Stimulated activated CD8-positive, alpha-beta memory T cell treated with anti-CD3 and anti-CD28 coated beads, Interleukin-15, amount 100 ng/mL, for 24 hours (primary cell): ENCODE results near the gene HACE1.
"Not testable (repeated sequence)": the region's sequence is repeated elsewhere in the genome, so short reads cannot be mapped to it uniquely, and the experiment has no call there.

ENCODE experiments used
- DNase-seq: peaks from one replicate; pipeline ENCODE4 v3.0.0-alpha.2; 2020; ENCODE audit warnings: low read depth

HACE1 gene, protein sequence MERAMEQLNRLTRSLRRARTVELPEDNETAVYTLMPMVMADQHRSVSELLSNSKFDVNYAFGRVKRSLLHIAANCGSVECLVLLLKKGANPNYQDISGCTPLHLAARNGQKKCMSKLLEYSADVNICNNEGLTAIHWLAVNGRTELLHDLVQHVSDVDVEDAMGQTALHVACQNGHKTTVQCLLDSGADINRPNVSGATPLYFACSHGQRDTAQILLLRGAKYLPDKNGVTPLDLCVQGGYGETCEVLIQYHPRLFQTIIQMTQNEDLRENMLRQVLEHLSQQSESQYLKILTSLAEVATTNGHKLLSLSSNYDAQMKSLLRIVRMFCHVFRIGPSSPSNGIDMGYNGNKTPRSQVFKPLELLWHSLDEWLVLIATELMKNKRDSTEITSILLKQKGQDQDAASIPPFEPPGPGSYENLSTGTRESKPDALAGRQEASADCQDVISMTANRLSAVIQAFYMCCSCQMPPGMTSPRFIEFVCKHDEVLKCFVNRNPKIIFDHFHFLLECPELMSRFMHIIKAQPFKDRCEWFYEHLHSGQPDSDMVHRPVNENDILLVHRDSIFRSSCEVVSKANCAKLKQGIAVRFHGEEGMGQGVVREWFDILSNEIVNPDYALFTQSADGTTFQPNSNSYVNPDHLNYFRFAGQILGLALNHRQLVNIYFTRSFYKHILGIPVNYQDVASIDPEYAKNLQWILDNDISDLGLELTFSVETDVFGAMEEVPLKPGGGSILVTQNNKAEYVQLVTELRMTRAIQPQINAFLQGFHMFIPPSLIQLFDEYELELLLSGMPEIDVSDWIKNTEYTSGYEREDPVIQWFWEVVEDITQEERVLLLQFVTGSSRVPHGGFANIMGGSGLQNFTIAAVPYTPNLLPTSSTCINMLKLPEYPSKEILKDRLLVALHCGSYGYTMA

DNA sequence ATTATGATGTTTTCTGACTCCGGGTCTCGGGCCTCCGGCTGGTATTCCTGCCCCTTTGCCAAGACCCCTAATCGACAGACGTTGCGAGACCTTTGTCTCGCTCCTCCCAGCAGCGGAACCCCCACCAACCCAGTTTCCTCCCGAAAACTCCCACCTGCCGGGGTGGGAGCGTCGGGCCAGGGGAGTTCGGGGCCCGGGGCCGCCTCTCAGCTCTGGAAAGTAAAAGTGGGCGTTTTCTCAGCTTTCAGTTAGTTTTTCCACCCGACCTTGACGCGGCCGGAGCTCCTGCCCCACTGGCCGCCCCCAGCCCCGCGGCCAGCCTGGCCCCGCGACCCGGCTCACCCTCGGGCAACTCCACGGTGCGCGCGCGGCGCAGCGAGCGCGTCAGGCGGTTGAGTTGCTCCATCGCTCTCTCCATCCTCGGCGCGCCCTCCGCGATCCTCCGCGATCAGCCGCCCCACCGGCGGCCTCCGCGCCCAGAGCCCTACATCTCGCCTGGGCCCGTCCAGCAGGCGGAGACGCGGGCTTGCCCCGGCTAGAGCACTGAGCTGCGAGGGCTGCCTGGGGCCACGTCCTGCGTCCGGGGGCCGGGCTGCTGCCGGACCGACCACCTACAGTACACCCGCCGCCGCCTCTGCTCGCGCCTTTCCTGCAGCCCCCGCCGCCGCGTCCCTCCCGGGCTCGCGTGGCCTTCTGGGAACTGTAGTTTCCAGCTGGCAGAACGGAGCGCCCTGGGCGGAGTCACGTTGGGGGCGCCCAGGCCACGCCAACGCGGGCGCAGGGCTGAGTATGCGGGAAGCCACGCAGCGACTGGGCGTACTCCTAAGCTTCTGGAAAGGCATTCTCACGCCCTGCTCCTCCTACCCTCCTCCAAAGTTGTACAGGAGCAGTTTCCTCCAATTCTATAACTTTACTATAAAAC, at the start of gene HACE1:
Gene HACE1, minus strand, starts transcription at position 695 of the 922 bp plus-strand sequence. Its CDS starts 277 bp downstream, at position 418.
- peak; percentile 75 for DNase-seq

DNA sequence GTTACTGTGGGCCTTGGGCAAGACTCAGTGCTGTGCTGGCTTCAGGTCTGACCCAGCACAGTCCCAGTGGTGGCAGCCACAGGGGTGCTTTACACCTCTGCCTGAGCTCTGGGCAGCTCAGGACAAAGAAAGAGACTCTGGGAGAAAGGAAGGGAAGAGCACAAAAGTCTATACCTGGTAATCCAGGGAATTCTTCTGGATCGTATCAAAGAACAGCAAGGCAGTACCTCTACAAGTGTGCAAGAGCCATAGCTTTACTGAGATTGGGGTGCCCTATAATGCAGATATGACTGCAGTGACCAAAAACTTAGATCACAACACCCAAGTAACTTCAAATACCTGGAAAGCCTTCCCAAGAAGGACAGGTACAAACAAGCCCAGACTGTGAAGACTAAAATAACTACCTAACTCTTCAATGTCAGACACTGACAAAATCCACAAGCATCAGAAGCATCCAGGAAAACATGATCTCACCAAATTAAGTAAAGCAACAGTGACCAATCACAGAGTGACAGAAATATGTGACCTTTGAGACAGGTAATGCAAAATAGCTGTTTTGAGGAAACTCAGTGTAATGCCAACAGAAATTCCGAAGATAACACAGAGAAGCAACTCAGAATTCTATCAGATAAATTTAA, 49.3 kb upstream of the HACE1 start:
- no peak for DNase-seq

DNA sequence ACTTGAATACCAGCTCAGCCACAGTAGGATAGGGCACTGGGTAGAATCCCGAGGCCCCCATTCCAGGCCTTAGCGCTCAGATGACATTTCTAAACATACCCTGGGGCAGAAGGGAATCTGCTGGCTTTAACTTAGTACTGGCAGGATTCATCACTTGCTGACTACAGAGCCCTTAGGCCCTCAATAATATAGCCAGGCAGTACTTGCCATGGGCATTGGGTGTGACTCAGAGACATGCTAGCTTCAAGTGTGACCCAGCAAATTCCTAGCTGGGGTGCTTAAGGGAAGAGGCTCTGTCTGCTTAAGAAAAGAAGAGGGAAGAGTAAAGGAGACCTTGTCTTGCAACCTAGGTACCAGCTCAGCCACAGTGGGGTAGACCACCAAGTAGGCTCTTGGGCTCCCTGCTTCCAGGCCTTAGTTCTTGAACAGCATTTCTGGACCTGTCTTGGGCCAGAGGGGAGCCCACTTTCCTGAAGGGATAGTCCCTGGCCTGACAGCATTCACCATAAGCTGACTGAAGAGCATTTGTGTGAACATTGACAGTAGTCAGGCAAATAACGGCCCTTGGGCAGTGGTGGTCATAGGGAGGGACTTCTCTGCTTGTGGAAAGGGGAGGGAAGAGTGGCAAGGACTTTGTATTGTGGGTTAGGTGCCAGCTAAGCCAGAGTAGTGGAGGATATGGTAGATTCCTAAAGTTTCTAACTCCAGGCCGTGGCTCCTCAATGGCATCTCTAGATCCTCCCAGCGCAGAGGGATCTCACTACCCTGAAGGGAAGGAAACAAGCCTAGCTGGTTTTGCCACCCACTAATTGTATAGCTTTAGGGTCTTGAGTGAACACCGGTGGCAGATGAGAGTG, 48.5 kb upstream of the HACE1 start:
- DNase-seq: no peak

DNA sequence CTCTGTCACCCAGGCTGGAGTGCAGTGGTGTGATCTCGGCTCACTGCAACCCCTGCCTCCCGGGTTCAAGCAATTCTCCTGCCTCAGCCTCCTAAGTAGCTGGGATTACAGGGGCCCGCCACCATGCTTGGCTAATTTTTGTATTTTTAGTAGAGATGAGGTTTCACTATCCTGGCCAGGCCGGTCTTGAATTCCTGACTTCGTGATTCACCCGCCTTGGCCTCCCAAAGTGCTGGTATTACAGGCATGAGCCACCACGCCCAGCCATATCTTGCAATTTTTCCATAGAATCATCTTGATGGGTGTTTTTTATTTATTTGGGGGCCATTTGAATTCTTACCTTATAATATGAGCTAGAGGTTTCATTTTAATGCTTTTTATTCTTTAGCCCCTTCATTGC, 39.2 kb upstream of the HACE1 start:
- DNase-seq: not testable (repeated sequence)

DNA sequence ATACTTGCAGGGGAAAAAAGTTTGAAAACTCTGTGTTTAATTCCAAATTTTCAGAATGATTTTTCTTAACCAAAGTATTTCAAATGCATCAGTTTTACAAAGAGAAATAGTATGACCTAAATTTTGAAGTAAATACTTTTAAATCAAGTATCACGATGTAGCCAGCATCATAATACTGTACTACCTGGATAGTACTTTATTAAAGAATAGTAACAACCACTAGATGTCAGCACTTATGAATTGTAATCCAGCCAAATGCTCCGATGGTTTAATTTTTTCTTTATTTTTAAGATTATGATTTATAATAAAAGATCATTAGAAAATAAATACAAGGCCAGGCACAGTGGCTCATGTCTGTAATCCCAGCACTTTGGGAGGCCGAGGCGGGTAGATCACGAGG, 37.2 kb upstream of the HACE1 start:
- DNase-seq: no peak

DNA sequence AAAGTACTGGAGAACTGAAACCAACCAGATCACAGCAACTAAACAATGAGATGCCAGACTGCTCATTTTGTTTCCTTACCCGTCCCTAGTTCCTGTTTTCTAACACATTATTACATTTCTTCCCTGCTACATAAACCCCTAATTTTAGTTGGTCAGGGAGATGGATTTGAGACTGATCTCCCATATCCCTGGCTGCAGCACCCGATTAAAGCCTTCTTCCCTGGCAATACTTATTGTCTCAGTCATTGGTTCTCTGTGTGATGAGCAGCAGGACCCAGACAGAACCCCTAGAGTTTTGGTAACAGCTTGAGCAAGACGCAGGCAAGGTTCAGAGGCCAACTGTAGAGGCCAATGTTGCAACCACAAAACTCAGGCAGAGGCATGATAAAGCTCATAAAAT, 28.3 kb upstream of the HACE1 start:
- DNase-seq: no peak

DNA sequence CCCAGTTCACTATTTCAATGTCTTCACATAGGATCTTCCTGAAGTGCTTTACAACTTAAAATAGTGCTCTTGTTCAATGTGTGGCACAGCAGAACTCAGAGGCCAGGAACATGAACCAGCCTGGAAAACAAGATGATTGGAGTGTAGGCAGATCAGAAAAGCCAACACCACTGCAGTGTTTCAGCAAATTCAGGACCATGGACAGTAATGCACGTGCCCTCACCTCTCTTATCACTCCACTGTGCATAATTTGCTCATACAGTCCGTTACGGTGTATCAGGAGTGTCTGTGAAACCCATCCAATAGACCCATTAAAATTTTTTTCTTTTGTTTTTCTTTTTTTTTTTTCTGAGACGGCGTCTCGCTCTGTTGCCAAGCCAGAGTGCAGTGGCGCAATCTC, 27.6 kb upstream of the HACE1 start:
- no peak for DNase-seq

DNA sequence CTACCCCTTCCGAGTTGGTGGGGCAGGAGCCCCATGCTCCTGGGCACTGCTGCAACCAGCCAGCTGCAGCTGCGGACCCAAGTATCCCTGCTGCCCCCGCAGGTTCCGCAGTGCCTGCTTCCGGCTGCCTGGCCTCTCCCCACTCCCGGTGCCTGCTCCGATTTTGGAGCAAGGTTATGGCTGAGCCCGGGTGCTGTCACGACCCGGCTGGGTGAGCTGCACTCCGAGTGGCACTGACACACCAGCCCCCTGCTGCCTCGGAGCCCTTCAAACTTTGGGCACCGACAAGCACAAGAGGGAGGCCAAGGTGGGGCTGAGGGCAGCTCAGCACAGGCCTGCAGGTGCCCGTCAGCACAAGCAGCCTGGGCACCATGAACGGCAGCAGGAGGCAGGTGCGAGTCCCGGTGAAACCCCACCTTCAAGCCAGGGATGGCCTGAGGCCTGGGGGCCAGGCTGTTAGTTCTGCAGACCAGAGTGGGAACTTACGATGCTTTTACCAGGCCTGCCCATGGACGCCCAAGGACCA, 25.9 kb upstream of the HACE1 start:
- no peak for DNase-seq

DNA sequence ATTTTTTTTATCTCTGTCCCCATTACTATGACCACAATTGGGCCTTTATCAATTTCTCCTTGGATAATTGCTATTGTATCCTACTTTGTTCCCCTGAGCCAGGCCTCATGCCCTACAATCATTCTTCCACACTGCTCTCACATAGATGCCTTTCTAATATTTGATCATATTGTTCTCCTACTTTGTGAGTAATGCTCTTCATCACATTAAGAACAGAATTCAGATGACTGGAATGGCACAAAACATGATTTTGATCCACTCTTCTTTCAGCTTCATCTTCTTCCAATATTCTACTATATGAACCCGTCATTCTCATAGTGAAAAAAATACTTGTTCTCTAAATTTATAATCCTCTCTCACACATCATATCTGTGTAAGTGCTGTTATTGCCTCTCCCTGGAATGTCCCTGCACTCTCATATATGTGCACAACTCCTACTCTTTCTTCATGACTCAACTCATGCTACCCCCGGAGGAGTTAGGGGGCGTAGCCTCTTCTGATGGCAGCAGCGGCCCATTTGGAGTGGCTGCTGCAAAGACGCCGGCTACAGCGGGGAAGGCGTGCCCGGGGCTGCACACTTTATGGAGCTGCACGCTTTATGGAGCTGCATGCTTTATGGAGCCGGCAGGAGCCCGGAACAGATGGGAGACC, 25.3 kb upstream of the HACE1 start:
- no peak for DNase-seq

DNA sequence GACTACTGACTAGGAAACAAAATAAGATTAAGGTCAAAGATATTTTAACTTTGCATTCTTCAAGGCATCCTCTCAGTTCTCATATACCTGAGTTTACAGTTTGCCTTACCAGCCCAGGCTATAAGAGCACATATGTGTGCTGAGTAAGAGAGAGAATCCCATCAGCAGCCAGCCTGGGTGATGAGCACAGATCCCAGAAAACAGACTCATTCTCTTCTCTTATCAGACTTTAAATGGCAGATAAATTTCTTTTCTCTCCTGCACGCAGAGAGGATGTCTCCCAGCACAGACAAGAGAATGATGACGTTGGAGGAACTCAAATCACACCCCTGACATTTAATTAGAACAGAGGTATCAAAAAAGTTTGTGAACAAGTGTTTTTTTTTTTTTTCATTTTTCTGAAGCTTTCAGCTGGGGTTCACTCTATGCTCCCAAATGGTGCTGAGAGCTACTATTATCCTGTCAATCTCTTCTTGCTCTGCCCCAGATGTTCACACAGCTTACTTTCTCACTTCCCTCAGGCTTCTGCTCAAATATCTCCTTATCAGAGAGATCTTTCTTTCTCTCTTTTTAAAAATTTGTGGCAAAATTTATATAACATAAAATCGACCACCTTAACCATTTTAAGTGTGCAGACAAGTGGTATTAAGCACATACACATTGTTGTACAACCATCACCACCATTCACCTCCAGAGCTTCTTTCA, 22.4 kb upstream of the HACE1 start:
- no peak for DNase-seq

DNA sequence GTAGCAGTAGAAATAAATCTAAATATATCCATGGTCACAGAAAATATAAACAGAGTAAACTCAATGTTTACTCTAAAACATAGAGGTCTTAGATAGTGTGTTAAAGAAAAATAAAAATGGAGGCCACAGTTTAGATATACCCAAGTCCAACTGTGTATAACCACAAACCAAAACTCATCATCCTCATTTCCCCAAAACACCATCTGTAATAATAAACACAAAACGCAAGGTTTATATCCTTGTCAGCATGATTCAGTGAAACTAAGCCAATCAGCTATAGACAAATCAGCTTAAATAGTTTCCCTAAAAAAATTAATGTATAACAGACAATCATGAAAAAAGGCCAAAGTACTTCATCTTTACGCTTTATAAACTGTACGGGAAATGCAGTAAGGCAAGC, 2.7 kb upstream of the HACE1 start:
- DNase-seq: no peak

DNA sequence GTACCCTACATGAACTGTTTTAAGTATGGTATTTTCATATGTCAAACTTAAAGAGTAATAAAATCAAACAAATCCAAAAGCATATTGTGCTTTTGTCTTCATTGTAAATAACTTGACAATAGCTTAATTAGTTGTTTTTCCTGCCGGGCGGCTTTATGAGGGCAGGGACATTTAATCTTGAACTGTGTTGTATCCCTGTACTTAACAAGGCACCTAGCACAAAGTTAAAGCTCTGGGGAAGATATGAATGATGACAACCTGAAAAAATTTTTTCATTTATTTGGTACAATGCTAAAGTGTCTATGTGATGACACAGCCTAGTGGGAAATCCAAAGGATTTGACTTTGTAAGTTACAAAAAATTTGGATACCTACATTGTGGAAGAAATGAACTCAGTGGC, 502 bp upstream of the HACE1 start:
- DNase-seq: no peak

DNA sequence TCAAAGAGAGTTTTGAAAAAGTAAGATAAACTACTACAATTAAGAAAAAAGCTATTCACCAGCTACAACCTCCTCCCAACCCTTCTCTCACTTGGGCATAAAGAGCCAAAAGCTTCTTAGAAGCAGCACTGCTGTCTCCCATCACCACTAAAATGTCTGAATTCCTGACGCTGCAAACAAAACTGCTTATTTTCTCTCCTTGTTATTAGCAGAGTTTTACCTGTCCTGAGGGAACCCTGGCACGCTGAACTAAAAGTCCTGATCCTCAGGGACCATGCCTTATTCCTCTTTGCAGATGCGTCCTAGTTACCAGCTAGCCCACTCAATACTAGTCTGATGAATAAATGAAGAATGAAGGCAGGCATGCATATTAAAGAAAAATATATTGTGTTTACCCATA, 1.1 kb downstream of the HACE1 start:
- DNase-seq: no peak

DNA sequence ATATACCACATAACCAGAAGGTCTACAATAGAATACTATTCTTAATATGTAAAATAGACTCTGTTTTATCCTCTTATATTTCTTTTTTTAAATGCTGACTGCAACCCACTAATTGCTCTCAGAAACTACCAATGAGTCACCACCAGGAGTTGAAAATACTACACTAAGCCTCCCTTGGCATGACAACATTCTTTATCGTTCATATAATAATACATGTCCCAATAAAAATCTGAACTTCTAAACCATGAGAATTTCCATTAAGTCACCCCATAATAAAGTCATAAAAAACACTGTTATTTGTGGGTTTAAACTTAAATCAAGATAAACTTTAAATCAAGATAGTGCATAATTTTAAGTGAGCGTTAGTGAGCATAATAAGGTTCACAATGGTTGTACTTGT, 4.2 kb downstream of the HACE1 start:
- DNase-seq: no peak

DNA sequence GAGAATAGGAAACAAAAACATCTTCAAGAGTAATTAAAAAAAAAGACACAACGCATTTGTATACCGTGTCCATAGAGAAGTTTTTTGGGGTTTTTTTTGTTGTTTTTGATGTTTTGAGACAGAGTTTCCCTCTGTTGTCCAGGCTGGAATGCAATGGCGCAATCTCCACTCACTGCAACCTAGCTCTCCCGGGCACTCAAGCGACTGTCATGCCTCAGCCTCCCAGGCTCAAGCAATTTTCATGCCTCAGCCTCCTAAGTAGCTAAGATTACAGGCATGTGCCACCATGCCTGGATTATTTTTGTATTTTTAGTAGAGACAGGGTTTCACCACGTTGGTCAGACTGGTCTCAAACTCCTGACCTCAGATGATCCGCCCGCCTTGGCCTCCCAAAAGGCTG, 12.0 kb downstream of the HACE1 start:
- DNase-seq: not testable (repeated sequence)

DNA sequence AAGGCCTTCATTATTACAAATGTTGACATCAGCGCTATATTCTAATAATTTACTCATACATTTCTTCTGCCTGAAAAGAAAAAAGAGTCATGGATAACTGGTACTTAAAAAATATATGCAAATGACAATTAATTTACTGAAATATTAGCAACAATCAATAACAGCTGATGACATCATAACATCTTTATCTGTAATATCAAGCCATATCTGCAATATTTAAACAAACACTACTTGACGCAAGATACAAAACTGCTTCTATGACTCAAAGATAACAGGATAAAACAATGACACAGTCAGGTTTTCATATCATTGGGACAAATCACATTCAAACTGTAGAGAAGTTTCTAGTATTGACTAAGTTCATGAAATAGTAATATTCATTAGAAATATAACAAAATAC, 16.5 kb downstream of the HACE1 start:
- DNase-seq: no peak

DNA sequence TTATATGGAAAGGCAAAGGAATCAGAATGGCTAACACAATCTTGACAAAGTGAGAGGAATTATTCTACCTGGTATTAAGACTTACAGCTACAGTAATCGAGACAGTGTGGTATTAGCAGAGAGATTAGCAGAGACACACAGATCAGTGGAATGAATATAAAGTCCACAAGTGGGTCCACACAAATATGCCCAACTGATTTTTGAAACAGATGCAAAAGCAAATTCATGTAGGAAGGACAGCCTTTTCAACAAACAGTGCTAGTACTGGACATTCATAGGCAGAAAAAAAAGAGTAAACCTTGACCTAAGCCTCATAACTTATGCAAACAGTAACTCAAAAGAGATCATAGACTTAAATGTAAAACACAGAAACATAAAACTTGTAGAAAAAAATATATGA, 22.6 kb downstream of the HACE1 start:
- no peak for DNase-seq

DNA sequence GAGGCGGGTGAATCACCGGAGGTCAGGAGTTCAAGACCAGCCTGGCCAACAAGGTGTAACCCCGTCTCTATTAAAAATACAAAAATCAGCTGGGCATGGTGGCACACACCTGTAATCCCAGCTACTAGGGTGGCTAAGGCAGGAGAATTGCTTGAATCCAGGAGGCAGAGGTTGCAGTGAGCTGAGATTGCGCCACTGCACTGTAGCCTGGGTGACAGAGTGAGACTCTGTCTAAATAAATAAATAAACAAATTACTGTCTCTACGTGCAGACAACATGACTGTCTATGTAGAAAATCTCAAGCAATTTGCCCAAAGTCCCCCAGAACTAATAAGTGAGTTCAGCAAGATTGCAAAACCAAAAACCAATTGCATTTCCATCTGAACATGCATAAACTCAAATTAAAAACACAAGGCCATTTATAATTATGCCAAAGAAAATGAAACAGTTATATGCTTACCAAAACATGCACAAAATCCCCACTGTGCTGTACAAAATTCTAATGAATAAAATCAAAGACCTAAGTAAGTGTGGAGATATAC, 23.2 kb downstream of the HACE1 start:
- DNase-seq: not testable (repeated sequence)

DNA sequence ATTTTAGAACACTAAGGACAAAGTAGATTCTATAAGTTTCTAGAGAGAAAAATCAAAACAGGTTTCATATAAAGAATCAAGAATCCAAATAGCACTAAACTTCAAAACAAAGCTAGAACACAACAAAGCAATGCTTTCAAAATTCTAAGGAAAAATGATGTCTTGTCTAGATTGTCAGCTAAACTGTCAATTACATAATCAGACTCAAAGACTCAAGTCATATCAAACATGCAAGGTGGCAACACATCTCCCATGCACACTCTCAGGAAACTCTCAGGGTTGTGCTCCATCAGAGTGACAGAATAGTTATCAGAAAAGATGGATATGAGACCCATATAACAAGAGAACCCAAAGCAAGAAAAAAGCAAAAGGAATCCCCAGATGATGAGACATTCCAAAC, 23.9 kb downstream of the HACE1 start:
- no peak for DNase-seq
